Glomerular visceral epithelial cell (primary cell): ENCODE data around the gene TARM1.
"Not testable (repeated sequence)": the region's sequence is repeated elsewhere in the genome, so short reads cannot be mapped to it uniquely, and the experiment has no call there.

Experiments used
- DNase-seq: peaks from one replicate; pipeline ENCODE4 v3.0.0-alpha.2; 2016; ENCODE audit errors: extremely low spot score

Gene TARM1

GRCh38 chr19:54099903-54100255 is 18.7 kb upstream of the TARM1 start:
- DNase-seq = not testable (repeated sequence)

GRCh38 chr19:54099190-54099902 is 18.2 kb upstream of the TARM1 start:
- no peak for DNase-seq

GRCh38 chr19:54096617-54097106 is 15.5 kb upstream of the TARM1 start:
- DNase-seq = peak; percentile 50

- DNase-seq = peak; percentile 43
Measured at GRCh38 chr19:54095859-54096616, 14.9 kb upstream of the TARM1 start.

GRCh38 chr19:54095136-54095858 is 14.1 kb upstream of the TARM1 start:
- DNase-seq = no peak

GRCh38 chr19:54094426-54095000 is 13.3 kb upstream of the TARM1 start:
- no peak for DNase-seq

GRCh38 chr19:54084410-54084809 is 3.2 kb upstream of the TARM1 start:
- DNase-seq = no peak

GRCh38 chr19:54077334-54077733 is 3.8 kb downstream of the TARM1 start:
- DNase-seq = no peak

- DNase-seq = no peak
Measured at GRCh38 chr19:54074851-54075250, 6.3 kb downstream of the TARM1 start.

- no peak for DNase-seq
Measured at GRCh38 chr19:54073829-54074228, 7.3 kb downstream of the TARM1 start.

- no peak for DNase-seq
Measured at GRCh38 chr19:54069470-54069869, 11.7 kb downstream of the TARM1 start.

- no peak for DNase-seq
Measured at GRCh38 chr19:54063350-54064116, 17.6 kb downstream of the TARM1 start, which contains the start of gene VSTM1. Gene VSTM1, minus strand, starts transcription at chr19:54063897. Its CDS starts 120 bp downstream, at chr19:54063777.

- DNase-seq = no peak
Measured at GRCh38 chr19:54062643-54063042, 18.5 kb downstream of the TARM1 start.

GRCh38 chr19:54047616-54048015 is 33.5 kb downstream of the TARM1 start:
- DNase-seq = no peak

- no peak for DNase-seq
Measured at GRCh38 chr19:54045771-54046170, 35.4 kb downstream of the TARM1 start.

- no peak for DNase-seq
Measured at GRCh38 chr19:54042989-54043388, 38.2 kb downstream of the TARM1 start.

GRCh38 chr19:54041969-54042606 is 39.1 kb downstream of the TARM1 start:
- peak; percentile 77 for DNase-seq

- no peak for DNase-seq
Measured at GRCh38 chr19:54040003-54040402, 41.2 kb downstream of the TARM1 start.

GRCh38 chr19:54036542-54036941 is 44.6 kb downstream of the TARM1 start:
- DNase-seq = not testable (repeated sequence)
